ENCODE data around the gene IGFBP3.

IGFBP3 gene

DNA sequence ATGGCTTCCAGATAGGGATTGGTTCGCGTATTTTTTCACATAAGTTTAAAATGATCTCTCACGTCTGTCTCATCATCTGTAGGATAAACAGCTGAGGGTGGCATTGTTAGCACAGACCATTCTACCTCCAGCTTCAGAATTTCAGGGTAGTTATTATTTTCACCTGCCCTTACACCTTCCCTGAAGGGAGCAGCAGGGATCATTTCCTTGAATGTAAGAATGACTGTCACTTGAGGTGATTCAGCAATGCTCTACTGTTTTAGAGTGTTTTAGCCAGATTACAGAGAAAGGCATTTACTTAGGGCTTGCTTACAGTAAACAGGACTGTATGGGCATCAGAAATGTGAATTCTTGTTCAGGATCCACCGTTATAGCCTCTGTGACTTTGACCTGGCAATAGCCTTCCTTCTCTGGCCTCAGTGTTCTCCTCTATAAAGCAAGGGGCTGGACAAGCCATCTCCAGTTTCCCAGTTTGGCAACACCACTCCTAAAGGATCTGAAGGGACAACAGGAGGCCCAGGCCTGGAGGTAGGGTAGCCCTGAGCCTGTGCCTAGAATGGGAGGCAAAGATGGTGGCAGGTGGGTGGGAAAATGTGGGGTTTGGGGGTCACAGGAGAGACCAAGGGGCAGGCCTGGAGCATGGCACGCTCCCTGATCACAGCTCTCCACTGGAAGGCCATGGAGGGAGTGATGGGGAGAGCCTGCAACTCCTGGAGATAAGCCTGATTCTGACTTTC, 34.0 kb downstream of the IGFBP3 start:
- no peak for DNase-seq (ENCODE audit: low read depth, low spot score)
- in situ Hi-C loops (cut with HindIII; ENCODE audit: low sequenced_read_pairs): no loop called here
- TF ChIP-seq, protein P1, sequence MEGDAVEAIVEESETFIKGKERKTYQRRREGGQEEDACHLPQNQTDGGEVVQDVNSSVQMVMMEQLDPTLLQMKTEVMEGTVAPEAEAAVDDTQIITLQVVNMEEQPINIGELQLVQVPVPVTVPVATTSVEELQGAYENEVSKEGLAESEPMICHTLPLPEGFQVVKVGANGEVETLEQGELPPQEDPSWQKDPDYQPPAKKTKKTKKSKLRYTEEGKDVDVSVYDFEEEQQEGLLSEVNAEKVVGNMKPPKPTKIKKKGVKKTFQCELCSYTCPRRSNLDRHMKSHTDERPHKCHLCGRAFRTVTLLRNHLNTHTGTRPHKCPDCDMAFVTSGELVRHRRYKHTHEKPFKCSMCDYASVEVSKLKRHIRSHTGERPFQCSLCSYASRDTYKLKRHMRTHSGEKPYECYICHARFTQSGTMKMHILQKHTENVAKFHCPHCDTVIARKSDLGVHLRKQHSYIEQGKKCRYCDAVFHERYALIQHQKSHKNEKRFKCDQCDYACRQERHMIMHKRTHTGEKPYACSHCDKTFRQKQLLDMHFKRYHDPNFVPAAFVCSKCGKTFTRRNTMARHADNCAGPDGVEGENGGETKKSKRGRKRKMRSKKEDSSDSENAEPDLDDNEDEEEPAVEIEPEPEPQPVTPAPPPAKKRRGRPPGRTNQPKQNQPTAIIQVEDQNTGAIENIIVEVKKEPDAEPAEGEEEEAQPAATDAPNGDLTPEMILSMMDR (IDR thresholded peaks at IDR 0.05; ENCODE audit: low read depth, low read length): no peak
- no peak overlapping the region for H3K4me3 ChIP-seq (ENCODE audit: low read depth, low read length)

DNA sequence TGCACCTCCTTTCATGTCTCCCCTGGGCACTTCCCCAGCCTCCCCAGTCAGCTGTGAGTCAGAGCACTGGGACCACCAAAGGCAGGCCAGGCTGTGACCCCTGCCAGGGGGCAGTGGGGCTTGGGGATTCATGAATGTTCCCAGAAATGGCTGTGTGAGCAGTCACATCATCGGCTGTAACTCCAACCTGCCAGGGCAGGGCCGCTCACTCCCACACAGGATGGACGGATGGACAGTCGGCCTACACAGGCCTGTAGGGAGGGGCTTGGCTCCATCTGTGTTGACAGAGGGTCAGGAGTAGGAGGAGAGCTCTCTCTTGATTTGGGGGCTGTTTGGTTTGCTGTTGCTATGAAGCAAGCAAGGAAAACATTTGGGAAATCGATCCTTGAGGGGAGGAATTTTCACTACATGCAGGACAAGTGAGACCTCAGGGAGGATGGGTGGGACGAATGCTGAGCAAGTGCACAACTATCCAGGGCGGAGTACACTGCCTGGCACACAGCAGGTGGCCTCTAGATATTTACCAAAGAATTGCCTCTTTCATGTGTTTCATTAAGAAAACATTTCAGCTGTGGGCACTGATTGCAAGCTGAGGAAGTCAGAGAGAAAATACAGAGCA, 35.7 kb downstream of the IGFBP3 start:
- peak; percentile 53 for DNase-seq (ENCODE audit: low read depth, low spot score)
- in situ Hi-C loops (cut with HindIII; ENCODE audit: low sequenced_read_pairs): no loop called here
- no peak overlapping the region for H3K4me3 ChIP-seq (ENCODE audit: low read depth, low read length)
- TF ChIP-seq, protein P1 (IDR thresholded peaks at IDR 0.05; ENCODE audit: low read depth, low read length): no peak

DNA sequence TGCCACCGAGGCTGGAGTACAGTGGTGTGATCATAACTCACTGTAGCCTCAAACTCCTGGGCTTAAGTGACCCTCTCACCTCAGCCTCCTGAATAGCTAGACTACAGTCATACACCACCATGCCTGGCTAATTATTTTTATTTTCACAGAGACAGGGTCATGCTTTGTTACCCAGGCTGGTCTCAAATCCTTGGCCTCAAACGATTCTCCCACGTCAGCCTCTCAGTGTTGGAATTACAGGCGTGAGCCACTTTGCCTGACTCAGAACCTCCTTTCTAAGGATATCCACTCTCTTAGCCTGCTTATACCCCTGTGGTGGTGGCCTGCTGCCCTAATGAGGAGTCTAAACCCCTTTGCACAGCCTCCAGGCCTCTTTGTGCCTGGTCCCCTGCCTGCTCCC, 36.9 kb downstream of the IGFBP3 start:
- in situ Hi-C loops (cut with HindIII; ENCODE audit: low sequenced_read_pairs): no loop called here
- TF ChIP-seq, protein P1 (IDR thresholded peaks at IDR 0.05; ENCODE audit: low read depth, low read length): no peak
- no peak for DNase-seq (ENCODE audit: low read depth, low spot score)
- H3K4me3 ChIP-seq (ENCODE audit: low read depth, low read length): no peak overlapping the region

DNA sequence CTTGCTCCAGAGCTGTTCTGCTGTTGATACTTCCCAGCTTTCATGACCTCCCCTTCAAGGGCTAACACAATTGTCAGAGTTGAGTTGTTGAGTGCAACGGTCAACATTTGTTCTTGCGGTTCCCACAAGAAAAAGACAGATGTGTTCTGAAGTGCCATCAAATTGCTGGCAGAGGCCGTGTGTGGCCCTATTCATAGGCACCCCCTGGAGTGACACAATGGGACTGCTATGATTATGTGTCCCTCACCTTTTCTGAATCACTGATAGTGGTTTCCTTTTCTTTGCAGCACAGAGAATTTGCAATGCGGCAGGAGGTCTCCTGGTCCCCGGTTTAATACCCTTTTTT, 38.6 kb downstream of the IGFBP3 start:
- TF ChIP-seq, protein P1 (IDR thresholded peaks at IDR 0.05; ENCODE audit: low read depth, low read length): no peak
- no peak overlapping the region for H3K4me3 ChIP-seq (ENCODE audit: low read depth, low read length)
- in situ Hi-C loops (cut with HindIII; ENCODE audit: low sequenced_read_pairs): no loop called here
- DNase-seq (ENCODE audit: low read depth, low spot score): no peak

DNA sequence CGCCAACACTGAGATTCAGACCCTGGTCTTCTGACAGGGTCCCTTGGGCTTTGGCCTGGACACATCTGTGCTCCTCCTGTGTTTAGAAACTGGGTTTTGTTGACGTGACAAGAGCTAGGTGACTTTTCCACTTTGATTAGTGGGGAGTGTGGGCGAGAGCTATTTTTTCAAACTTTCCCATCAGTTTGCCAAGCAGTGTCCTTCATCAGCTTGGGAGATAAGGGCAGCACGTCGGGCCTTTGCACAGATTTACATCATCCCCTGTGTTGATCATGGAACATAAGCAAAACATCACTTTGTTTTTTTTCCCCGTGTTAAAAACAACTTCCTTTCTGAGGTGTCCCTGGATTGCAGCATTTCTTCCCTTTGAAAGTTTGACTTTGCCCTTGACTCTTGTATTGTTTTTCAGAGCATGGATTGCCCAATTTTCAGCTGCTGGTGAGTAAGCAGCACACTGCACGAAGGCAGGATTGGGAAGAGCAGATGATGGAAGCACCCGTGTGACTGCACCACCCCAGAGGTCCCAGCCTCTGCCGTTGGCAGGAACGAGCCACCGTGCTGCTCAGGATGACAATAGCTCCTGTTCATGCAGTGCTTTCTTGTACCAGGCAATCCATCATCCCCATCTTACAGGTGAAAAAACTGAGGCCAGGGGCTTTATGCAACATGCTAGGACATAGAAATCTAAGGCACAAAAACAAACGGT, 39.2 kb downstream of the IGFBP3 start:
- TF ChIP-seq, protein P1 (IDR thresholded peaks at IDR 0.05; ENCODE audit: low read depth, low read length): no peak
- in situ Hi-C loops (cut with HindIII; ENCODE audit: low sequenced_read_pairs): no loop called here
- DNase-seq (ENCODE audit: low read depth, low spot score): peak; percentile 66
- H3K4me3 ChIP-seq (ENCODE audit: low read depth, low read length): no peak overlapping the region

DNA sequence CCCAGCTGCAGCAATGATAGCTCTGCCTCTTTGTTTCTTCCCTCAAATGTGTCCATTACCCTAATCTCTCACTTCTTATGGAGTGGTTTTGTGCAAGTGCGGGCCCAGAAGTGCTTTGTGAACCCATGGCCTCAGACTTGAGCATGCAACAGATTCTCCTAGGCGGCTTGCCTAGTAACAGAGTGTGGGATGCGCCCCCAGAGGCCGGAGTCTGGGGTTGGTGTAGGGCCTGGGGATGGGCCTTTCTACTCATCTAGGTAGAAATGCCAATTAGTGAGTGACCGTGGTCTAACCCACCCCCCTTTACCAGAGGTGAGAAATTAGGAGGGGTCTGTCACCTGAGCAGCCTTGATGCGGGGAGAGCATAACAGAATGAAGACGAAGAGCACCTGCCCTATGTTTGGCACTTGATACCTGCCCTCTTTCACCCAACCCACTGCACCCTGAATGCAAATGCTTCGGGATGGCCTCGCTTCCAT, 39.8 kb downstream of the IGFBP3 start:
- no peak overlapping the region for H3K4me3 ChIP-seq (ENCODE audit: low read depth, low read length)
- in situ Hi-C loops (cut with HindIII; ENCODE audit: low sequenced_read_pairs): no loop called here
- no peak for DNase-seq (ENCODE audit: low read depth, low spot score)
- TF ChIP-seq, protein P1 (IDR thresholded peaks at IDR 0.05; ENCODE audit: low read depth, low read length): no peak
